Metanephros (tissue), 2 donors: Measurements from ENCODE around the gene TNFAIP6. TPM values are rescaled to one million over a fixed set of nuclear protein-coding genes. Genes with fewer than 3 reads are reported as not detected.

Experiments
- small RNA-seq: library from RNA; depleted of rRNA; stranded (forward); fragments of <200 nt; gene quantifications from one replicate; pipeline ENCODE3, GENCODE V24; 2014; ENCODE audit warnings: low replicate concordance
- total RNA-seq: library from RNA; depleted of rRNA; stranded (reverse); fragments of >200 nt; gene quantifications from one replicate; pipeline ENCODE4 v1.2.3, GENCODE V29; 2014

Gene TNFAIP6, protein sequence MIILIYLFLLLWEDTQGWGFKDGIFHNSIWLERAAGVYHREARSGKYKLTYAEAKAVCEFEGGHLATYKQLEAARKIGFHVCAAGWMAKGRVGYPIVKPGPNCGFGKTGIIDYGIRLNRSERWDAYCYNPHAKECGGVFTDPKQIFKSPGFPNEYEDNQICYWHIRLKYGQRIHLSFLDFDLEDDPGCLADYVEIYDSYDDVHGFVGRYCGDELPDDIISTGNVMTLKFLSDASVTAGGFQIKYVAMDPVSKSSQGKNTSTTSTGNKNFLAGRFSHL
- total RNA-seq, result 2.9 TPM

DNA sequence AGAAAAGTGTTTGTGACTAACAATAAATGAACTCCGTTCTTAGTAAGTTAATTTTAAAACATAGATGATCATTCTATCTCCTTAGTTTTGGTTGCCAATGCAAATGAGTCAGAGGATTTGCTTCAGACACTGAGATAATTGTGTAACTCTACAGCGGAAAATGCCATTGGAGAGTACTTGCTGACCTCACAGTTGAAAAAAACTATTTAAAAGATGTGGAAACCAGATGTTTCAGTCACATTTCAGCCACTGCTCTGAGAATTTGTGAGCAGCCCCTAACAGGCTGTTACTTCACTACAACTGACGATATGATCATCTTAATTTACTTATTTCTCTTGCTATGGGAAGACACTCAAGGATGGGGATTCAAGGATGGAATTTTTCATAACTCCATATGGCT is at the start of gene TNFAIP6:
Gene TNFAIP6 (plus strand): TSS at position 234 of the 400 bp plus-strand sequence. CDS start 75 bp downstream, at position 309.

DNA sequence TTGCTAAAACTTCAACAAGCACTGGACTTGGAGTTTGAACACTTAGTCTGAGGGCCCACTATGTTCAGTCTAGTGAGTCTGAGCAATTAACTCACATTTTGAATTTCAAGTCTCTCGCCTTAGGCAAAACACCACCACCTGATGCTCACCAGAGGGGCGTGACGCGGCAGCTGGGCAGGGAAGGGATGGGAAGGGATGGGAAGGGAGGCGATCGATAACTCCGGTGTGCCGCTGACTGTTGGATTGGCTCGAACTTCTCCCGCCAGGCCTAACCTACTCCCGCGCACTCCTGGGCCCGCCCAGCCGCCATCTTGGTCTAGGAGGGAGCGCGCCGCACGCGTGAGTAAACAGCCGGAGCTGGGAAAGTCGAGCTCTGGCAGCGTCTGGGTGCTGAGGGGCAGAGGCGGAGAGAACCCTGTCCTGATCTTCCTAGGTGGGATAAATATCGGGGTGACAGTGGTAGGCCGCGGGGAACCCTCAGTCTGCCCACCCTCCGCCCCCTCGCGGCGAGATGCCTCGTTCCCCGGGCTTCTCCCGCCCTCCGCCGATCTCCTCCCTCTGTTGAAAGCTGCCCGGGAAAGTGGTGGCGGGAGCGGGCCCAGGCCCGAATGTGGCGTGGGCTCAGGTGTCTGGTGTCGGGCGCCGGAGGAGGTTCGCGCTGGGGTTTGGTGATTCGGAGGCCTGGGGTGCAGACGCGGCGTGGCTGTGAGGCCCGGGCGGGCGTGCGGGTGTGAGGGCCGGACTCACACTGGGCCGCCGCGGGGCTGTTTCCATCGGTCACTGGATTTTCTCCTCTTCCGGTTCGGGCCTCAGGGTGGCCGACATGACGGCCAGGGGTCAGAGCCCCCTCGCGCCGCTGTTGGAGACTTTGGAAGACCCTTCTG is 52.5 kb downstream of the TNFAIP6 start, which contains the start of gene RIF1:
Gene RIF1 (plus strand): TSS at position 302 of the 884 bp plus-strand sequence. CDS start 522 bp downstream, at position 824.

Small RNAs within 50 kb of the gene (small RNA-seq; reads per million reads assigned to genes)
- gene MIR4773-1 (not detected), gene RN7SL124P (not detected)

Other genes starting within 250 kb of the TNFAIP6 start
- 11.5 TPM for gene RBM43, start 95.7 kb upstream of the TNFAIP6 start, total RNA-seq
- 7.6 TPM for gene NMI, start 67.9 kb upstream of the TNFAIP6 start, total RNA-seq
- 52.1 TPM for gene RIF1, start 52.3 kb downstream of the TNFAIP6 start, total RNA-seq